IMR-90 (cell line): Measurements from ENCODE around the gene SPTLC3.

Experiments used
- BHLHE40 ChIP-seq: fragments of 150-350 bp; IDR thresholded peaks from 2 replicates; pipeline ENCODE4 v1.6.1; 2016; ENCODE audit warnings: mild to moderate bottlenecking, low read depth, low read length
- CEBPB ChIP-seq: IDR thresholded peaks from 2 replicates; pipeline ENCODE4 v1.6.1; 2012; ENCODE audit warnings: low read depth, low read length, improper control_type of control experiment
- CHD1 ChIP-seq: IDR thresholded peaks from 2 replicates; pipeline ENCODE4 v1.6.1; 2012; ENCODE audit warnings: low read depth, low read length, improper control_type of control experiment
- CTCF ChIP-seq: conservative IDR thresholded peaks from 2 replicates; pipeline ENCODE4 v1.5.1; 2012; ENCODE audit warnings: mild to moderate bottlenecking, low read depth, low read length, improper control_type of control experiment
- FOS ChIP-seq: fragments of 150-350 bp; IDR thresholded peaks from 2 replicates; pipeline ENCODE4 v1.6.1; 2016; ENCODE audit warnings: low read depth, low read length
- MAFK ChIP-seq: IDR thresholded peaks from 2 replicates; pipeline ENCODE4 v1.6.1; 2012; ENCODE audit warnings: low read depth, low read length, improper control_type of control experiment
- MAZ ChIP-seq: IDR thresholded peaks from 2 replicates; pipeline ENCODE4 v1.6.1; 2012; ENCODE audit warnings: low read depth, mild to moderate bottlenecking, low read length, improper control_type of control experiment, moderate library complexity, borderline replicate concordance
- MXI1 ChIP-seq: IDR thresholded peaks from 2 replicates; pipeline ENCODE4 v1.6.1; 2012; ENCODE audit warnings: low read depth, mild to moderate bottlenecking, low read length, moderate library complexity, borderline replicate concordance
- NFE2L2 ChIP-seq: fragments of 150-350 bp; IDR thresholded peaks from 2 replicates; pipeline ENCODE4 v1.6.1; 2016; ENCODE audit warnings: low read depth, mild to moderate bottlenecking, low read length
- POLR2A ChIP-seq: IDR thresholded peaks from 2 replicates; pipeline ENCODE4 v1.6.1; 2012; ENCODE audit warnings: mild to moderate bottlenecking, low read depth, low read length
- RAD21 ChIP-seq: IDR thresholded peaks from 2 replicates; pipeline ENCODE4 v1.6.1; 2012; ENCODE audit warnings: low read length, improper control_type of control experiment
- RFX5 ChIP-seq: IDR thresholded peaks from 2 replicates; pipeline ENCODE4 v1.8.0; 2012; ENCODE audit warnings: low read depth, mild to moderate bottlenecking, low read length, moderate library complexity
- SMC3 ChIP-seq: fragments of 150-350 bp; IDR thresholded peaks from 2 replicates; pipeline ENCODE4 v1.6.1; 2016; ENCODE audit warnings: low read depth, mild to moderate bottlenecking, antibody characterized with exemption, low read length, moderate library complexity
- USF2 ChIP-seq: fragments of 150-350 bp; IDR thresholded peaks from 2 replicates; pipeline ENCODE4 v1.6.1; 2017; ENCODE audit warnings: mild to moderate bottlenecking, antibody characterized with exemption, low read length, low read depth

GRCh38 chr20:12977328-12978125 is 31.2 kb upstream of the SPTLC3 start:
- no peak for TF ChIP-seq CTCF
- no peak for TF ChIP-seq POLR2A
- no peak for TF ChIP-seq RFX5
- no peak for TF ChIP-seq RAD21
- TF ChIP-seq CEBPB, result no peak
- TF ChIP-seq MAZ, result no peak
- TF ChIP-seq SMC3, result no peak
- no peak for TF ChIP-seq USF2
- TF ChIP-seq NFE2L2, result no peak
- TF ChIP-seq MAFK, result no peak
- no peak for TF ChIP-seq FOS
- TF ChIP-seq CHD1, result no peak
- no peak for TF ChIP-seq MXI1
- TF ChIP-seq BHLHE40, result no peak
